GM12874 (cell line): Measurements from ENCODE around the gene ANKRD7.

ENCODE experiments used
- TF ChIP-seq, protein P1 (sequence below): IDR thresholded peaks from 2 replicates; pipeline ENCODE4 v1.5.1; 2011; ENCODE audit warnings: low read depth, mild to moderate bottlenecking, control low read depth, low read length, moderate library complexity; ENCODE audit not compliant: insufficient read depth

The ANKRD7 gene

DNA sequence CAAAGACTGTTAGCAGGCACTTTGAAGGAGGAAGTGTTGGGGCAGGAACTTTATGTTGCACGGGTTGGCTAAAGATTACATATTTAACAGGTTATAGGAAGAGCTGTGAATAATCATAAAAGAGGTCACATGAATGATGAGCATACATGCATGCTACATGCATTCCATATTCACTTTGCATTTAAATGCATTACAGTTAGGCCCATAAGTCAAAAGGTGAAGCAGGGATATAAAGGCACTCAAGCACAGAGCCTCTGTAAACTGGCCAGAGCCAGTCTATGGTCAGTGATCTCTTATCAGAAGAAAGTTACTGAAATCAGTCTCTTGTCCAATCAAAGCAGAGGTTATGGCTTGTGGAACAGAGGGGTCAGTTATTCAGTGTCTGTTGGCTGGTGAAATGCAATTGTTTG lies 7.3 kb upstream of the ANKRD7 start:
- TF ChIP-seq, protein P1, sequence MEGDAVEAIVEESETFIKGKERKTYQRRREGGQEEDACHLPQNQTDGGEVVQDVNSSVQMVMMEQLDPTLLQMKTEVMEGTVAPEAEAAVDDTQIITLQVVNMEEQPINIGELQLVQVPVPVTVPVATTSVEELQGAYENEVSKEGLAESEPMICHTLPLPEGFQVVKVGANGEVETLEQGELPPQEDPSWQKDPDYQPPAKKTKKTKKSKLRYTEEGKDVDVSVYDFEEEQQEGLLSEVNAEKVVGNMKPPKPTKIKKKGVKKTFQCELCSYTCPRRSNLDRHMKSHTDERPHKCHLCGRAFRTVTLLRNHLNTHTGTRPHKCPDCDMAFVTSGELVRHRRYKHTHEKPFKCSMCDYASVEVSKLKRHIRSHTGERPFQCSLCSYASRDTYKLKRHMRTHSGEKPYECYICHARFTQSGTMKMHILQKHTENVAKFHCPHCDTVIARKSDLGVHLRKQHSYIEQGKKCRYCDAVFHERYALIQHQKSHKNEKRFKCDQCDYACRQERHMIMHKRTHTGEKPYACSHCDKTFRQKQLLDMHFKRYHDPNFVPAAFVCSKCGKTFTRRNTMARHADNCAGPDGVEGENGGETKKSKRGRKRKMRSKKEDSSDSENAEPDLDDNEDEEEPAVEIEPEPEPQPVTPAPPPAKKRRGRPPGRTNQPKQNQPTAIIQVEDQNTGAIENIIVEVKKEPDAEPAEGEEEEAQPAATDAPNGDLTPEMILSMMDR, result no peak

DNA sequence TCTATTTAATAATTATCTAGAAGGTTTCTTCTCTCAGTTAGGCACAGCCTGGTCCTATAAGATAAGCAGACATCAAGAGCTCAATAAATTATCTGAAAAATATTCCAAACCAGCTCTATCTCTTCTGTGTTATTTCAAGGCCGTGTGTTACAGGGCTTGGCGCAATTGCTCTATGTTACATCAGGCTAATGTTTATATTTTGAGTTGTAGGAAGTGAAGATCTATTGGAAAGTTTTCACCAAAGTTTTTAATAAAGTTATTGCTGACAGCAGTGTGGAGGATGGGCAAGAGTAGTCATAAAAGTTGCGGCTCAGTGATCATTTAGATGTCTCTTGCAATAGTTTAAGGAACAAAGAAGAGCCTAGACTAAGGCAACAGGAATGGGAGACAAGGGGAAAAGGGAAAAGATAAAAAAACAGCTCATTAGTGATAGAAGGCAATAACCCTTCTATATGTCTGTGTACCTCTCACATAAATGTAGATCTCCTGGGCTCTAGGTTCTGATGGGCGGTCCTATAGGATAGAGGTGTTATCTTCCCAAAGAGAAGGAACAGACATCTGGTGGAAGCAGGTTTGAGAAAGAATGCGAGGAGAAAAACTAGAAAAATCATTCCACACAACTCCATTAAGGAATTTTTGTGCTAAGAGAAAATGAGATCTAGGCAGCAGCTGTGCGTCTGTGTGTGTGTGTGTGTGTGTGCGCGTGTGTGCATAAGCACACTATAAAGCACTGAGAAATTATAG lies 5.9 kb upstream of the ANKRD7 start:
- TF ChIP-seq, protein P1, result no peak

DNA sequence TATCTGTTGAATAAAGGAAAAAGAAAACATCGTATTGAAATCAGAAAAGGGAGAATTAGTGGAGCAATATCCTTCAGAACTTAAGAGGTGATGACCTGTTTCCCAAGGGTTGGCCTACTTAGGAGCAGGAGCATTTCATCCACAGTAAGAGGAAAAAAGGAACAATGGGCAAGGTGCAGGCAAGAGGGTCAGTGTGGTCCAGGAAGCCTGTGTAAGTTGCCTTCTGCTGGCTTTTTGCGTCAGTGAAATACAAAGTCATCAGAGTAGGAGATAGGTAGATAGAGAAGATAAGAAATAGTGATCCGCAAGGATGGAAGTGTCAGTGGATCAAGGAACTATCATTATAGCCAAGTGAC lies 5.4 kb upstream of the ANKRD7 start:
- TF ChIP-seq, protein P1, result no peak

DNA sequence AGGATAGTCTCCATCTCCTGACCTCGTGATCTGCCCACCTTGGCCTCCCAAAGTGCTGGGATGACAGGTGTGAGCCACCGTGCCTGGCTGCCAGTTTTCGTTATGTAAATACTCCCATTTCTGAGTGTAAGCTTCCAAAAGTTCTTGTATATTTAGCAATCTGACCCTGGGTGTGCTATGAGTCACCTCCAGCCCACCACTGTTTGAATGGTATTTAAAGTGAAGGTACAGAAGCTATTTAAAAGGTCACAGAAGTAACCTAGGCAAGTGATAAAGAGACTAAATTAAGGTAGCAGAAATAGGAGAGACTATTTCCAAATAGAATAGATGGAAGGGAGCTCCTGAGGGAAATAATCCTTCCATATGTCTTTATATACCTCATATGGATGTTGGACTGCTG lies 3.9 kb upstream of the ANKRD7 start:
- TF ChIP-seq, protein P1, result no peak

GRCh38 chr7:118222591-118222990 lies 1.9 kb upstream of the ANKRD7 start:
- TF ChIP-seq, protein P1, result no peak

GRCh38 chr7:118232837-118233236 lies 8.3 kb downstream of the ANKRD7 start:
- TF ChIP-seq, protein P1, result no peak

DNA sequence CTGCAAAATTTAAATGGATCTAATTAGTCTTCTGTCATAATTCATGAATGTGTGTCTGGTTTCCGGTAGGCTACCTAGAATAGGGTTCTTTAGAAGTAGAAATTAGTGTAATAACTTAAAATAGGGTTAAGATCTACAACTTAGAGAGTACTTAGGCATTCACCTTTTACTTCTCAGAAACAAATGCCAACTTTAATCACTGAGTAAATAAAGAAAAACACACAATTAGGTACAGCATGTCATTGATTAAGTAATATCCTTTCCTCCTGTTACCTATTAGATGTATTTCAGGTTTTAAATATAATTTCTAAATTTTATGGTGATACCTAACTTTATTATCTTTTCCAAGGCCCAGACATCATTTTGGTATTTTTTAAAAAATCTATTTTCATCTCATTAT lies 9.3 kb downstream of the ANKRD7 start:
- TF ChIP-seq, protein P1, result no peak
